PFSK-1 (cell line): ENCODE data around the gene NOVA2.

Experiments used
- FOXP2 ChIP-seq: optimal IDR thresholded peaks from 2 replicates; pipeline ENCODE3; 2011; ENCODE audit warnings: borderline replicate concordance, control low read depth, inconsistent platforms; ENCODE audit not compliant: insufficient read depth; ENCODE audit errors: extremely low read length, extremely low read depth
- POLR2AphosphoS5 ChIP-seq: IDR thresholded peaks from 2 replicates; pipeline ENCODE4 v1.6.1; 2012; ENCODE audit warnings: low read depth, mild to moderate bottlenecking, control low read depth, low read length, moderate library complexity
- SIN3A ChIP-seq: IDR thresholded peaks from 2 replicates; pipeline ENCODE4 v1.6.1; 2012; ENCODE audit warnings: mild to moderate bottlenecking, low read length, moderate library complexity, borderline replicate concordance; ENCODE audit not compliant: insufficient read depth
- TAF1 ChIP-seq: IDR thresholded peaks from 2 replicates; pipeline ENCODE4 v1.6.1; 2012; ENCODE audit warnings: low read length, control low read depth, borderline replicate concordance; ENCODE audit not compliant: insufficient read depth
- TF ChIP-seq, protein P1 (sequence below), 2 experiments: IDR thresholded peaks; 2 replicates each; pipeline versions ENCODE4 v1.6.1 to v1.8.0; 2011 to 2012; ENCODE audit warnings: low read depth in 2 of 2, low read length in 2 of 2, control low read depth in 1 of 2, inconsistent platforms in 1 of 2, mild to moderate bottlenecking in 1 of 2, moderate library complexity in 1 of 2; ENCODE audit not compliant: insufficient read depth in 1 of 2

NOVA2 gene

GRCh38 chr19:45998834-45999233 lies 25.2 kb upstream of the NOVA2 start:
- TF ChIP-seq FOXP2 = no peak
- TF ChIP-seq, protein P1, sequence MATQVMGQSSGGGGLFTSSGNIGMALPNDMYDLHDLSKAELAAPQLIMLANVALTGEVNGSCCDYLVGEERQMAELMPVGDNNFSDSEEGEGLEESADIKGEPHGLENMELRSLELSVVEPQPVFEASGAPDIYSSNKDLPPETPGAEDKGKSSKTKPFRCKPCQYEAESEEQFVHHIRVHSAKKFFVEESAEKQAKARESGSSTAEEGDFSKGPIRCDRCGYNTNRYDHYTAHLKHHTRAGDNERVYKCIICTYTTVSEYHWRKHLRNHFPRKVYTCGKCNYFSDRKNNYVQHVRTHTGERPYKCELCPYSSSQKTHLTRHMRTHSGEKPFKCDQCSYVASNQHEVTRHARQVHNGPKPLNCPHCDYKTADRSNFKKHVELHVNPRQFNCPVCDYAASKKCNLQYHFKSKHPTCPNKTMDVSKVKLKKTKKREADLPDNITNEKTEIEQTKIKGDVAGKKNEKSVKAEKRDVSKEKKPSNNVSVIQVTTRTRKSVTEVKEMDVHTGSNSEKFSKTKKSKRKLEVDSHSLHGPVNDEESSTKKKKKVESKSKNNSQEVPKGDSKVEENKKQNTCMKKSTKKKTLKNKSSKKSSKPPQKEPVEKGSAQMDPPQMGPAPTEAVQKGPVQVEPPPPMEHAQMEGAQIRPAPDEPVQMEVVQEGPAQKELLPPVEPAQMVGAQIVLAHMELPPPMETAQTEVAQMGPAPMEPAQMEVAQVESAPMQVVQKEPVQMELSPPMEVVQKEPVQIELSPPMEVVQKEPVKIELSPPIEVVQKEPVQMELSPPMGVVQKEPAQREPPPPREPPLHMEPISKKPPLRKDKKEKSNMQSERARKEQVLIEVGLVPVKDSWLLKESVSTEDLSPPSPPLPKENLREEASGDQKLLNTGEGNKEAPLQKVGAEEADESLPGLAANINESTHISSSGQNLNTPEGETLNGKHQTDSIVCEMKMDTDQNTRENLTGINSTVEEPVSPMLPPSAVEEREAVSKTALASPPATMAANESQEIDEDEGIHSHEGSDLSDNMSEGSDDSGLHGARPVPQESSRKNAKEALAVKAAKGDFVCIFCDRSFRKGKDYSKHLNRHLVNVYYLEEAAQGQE (IDR thresholded peaks at IDR 0.05; ENCODE audit: insufficient read depth in 1 of 2, low read depth in 2 of 2, low read length in 2 of 2) = no peak
- TF ChIP-seq TAF1 = no peak
- TF ChIP-seq POLR2AphosphoS5 = no peak
- no peak for TF ChIP-seq SIN3A

GRCh38 chr19:45996933-45997332 lies 23.3 kb upstream of the NOVA2 start:
- TF ChIP-seq FOXP2 = no peak
- TF ChIP-seq POLR2AphosphoS5 = no peak
- no peak for TF ChIP-seq TAF1
- TF ChIP-seq, protein P1 (IDR thresholded peaks at IDR 0.05; ENCODE audit: insufficient read depth in 1 of 2, low read depth in 2 of 2, low read length in 2 of 2) = no peak
- TF ChIP-seq SIN3A = no peak

DNA sequence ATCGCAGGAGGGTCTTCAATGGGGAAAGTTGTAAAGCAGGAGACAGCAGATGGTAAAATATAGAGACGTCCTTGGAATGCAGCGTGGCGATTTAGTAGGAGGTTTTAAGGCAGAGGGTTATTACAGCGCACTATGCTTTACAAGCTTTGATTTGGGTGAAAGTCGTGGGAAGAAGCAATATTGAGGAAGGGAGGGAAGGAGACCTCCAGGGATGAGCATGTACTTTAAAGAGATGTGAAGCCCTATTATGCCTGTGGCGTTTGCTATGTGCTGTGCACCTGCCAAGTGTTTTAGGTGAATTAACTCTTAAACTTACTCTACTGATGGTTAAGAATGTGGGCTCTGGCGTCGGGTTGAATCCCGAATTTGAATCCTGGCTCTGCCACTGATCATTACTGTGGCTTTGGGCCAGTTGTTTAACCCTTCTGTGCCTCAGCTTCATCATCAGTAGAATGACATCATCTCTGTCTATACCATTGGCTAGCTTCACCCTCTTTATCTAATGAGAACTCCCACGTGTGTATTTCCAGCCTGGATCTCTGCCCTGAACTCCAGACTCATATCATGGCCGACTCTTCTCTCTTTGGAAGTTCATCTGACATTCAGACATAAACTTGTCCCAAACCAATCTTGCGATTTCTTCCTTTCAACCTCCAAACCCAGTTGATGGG lies 22.2 kb upstream of the NOVA2 start:
- TF ChIP-seq FOXP2 (no peak), TAF1 (no peak), SIN3A (no peak), POLR2AphosphoS5 (no peak; the same call in 1 of the 2 replicates)
- TF ChIP-seq, protein P1 (IDR thresholded peaks at IDR 0.05; ENCODE audit: insufficient read depth in 1 of 2, low read depth in 2 of 2, low read length in 2 of 2) = no peak

DNA sequence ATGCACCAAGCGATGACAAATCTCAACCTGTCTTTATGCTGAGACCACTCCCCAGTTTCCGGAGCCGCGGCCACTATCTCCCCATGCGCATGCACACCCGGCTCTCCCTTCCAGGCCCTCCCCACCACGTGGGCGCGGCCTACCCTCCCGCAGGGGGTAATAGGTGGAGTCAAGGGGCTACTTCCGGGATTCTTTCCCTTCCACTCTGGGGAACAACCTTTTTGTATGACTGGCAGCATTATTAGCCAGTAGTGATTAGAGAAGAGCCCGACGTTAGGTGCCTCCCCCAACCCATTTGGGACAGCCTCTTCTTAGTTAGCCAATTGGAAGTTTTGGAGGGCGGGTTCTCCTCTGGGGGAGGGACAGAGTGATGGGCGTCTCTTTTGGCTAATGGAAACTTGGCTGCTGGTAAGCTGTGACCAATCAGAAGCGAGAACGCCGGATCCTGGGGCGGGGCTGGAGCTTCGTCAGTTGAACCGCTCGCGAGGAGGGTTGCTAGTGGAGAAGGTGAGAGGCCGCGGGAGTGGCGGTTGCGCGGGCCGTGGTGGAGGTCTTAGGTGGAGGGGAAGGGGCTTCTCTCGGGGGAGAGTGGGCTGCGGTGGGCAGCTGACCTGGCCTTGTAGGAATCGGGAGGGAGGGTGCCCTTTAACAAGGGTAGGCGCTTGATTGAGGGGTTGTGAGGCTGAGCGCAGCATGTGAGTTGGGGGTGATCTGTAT lies 21.5 kb upstream of the NOVA2 start, which contains the start of gene CCDC61:
Gene CCDC61, plus strand, starts transcription at position 470 of the 717 bp plus-strand sequence. CDS start 7,552 bp downstream, outside the sequence.
- TF ChIP-seq POLR2AphosphoS5 (peak; percentile 62), TAF1 (peak; percentile 65; the same call in 1 of the 2 replicates), SIN3A (peak; percentile 52; the same call in 1 of the 2 replicates), FOXP2 (peak; percentile 63)
- TF ChIP-seq, protein P1 (IDR thresholded peaks at IDR 0.05; ENCODE audit: insufficient read depth in 1 of 2, low read depth in 2 of 2, low read length in 2 of 2) = no peak
